Omental fat pad (tissue), 4 donors: Measurements from ENCODE around the gene GAGE12G. TPM values are rescaled to one million over a fixed set of nuclear protein-coding genes. Genes with fewer than 3 reads are reported as not detected.
"Not testable (repeated sequence)": the region's sequence is repeated elsewhere in the genome, so short reads cannot be mapped to it uniquely, and the experiment has no call there.

Experiments used
- ATAC-seq: fragments of 150-250 bp; one replicate; pipeline ENCODE4 v1.9.1; 2016; ENCODE audit warnings: mild to moderate bottlenecking, moderate library complexity; ENCODE audit not compliant: low FRiP score
- DNase-seq: peaks from one replicate; pipeline ENCODE4 v3.0.0-alpha.2; 2019; ENCODE audit warnings: low spot score
- CTCF ChIP-seq, 3 donors: fragments of 450-650 bp; IDR thresholded peaks; one replicate each; pipeline ENCODE4 v1.5.1; 2016 to 2017; ENCODE audit warnings: antibody characterized with exemption in 3 of 3, mild to moderate bottlenecking in 3 of 3, moderate library complexity in 2 of 3
- total RNA-seq, 4 donors: library from RNA; depleted of rRNA; stranded (reverse); fragments of >200 nt; gene quantifications; one replicate each; pipeline ENCODE4 v1.1.0, GENCODE V29; 2016

Gene GAGE12G
- not detected for total RNA-seq

- not testable (repeated sequence) for ATAC-seq
Observed at GRCh38 chrX:49570100-49570499, at the start of gene GAGE12G. GAGE12G (plus strand) TSS chrX:49570400; CDS start chrX:49571555, 1,155 bp downstream.

GRCh38 chrX:49531877-49532276 is 38.3 kb upstream of the GAGE12G start, which contains the start of gene GAGE12C:
GAGE12C (plus strand) TSS chrX:49532177; CDS start chrX:49533332, 1,155 bp downstream.
- not testable (repeated sequence) for DNase-seq, ATAC-seq

More at GRCh38 chrX:49570100-49570499, at the start of gene GAGE12G:
- DNase-seq: not testable (repeated sequence)

DNA sequence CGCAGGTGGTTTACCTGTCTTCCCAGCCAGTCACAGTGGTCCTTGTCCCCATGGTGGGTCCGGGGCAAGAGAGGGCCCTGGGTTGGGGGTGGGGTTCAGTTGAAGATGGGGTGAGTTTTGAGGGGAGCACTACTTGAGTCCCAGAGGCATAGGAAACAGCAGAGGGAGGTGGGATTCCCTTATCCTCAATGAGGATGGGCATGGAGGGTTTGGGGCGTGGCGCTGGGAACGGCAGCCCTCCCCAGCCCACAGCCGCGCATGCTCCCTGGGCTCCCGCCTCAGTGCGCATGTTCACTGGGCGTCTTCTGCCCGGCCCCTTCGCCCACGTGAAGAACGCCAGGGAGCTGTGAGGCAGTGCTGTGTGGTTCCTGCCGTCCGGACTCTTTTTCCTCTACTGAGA is 28.8 kb upstream of the GAGE12G start, which contains the start of gene GAGE12D:
Gene GAGE12D, plus strand, starts transcription at position 301 of the 400 bp plus-strand sequence. CDS start 1,155 bp downstream, outside the sequence.
- DNase-seq, ATAC-seq: not testable (repeated sequence)

- ATAC-seq: not testable (repeated sequence)
Observed at GRCh38 chrX:49550989-49551388, 19.2 kb upstream of the GAGE12G start, which contains the start of gene GAGE12E. GAGE12E (plus strand) TSS chrX:49551289; CDS start chrX:49552444, 1,155 bp downstream.

DNA sequence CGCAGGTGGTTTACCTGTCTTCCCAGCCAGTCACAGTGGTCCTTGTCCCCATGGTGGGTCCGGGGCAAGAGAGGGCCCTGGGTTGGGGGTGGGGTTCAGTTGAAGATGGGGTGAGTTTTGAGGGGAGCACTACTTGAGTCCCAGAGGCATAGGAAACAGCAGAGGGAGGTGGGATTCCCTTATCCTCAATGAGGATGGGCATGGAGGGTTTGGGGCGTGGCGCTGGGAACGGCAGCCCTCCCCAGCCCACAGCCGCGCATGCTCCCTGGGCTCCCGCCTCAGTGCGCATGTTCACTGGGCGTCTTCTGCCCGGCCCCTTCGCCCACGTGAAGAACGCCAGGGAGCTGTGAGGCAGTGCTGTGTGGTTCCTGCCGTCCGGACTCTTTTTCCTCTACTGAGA is 9.7 kb upstream of the GAGE12G start, which contains the start of gene GAGE12F:
Gene GAGE12F, plus strand, starts transcription at position 301 of the 400 bp plus-strand sequence. CDS start 1,155 bp downstream, outside the sequence.
- not testable (repeated sequence) for DNase-seq, ATAC-seq

More at GRCh38 chrX:49550989-49551388, 19.2 kb upstream of the GAGE12G start, which contains the start of gene GAGE12E:
- not testable (repeated sequence) for DNase-seq

GRCh38 chrX:49568728-49569127 is 1.5 kb upstream of the GAGE12G start:
- DNase-seq: peak; percentile 22

GRCh38 chrX:49569152-49569551 is 1.0 kb upstream of the GAGE12G start:
- not testable (repeated sequence) for DNase-seq, ATAC-seq

More at GRCh38 chrX:49568728-49569127, 1.5 kb upstream of the GAGE12G start:
- not testable (repeated sequence) for ATAC-seq

- not testable (repeated sequence) for DNase-seq, ATAC-seq
Observed at GRCh38 chrX:49579649-49580048, 9.4 kb downstream of the GAGE12G start, which contains the start of gene GAGE12H. GAGE12H (plus strand) TSS chrX:49579949; CDS start chrX:49581104, 1,155 bp downstream.

GRCh38 chrX:49589196-49589595 is 19.0 kb downstream of the GAGE12G start, which contains the start of gene GAGE2A:
GAGE2A (plus strand) TSS chrX:49589496; CDS start chrX:49590651, 1,155 bp downstream.
- DNase-seq, ATAC-seq: not testable (repeated sequence)

DNA sequence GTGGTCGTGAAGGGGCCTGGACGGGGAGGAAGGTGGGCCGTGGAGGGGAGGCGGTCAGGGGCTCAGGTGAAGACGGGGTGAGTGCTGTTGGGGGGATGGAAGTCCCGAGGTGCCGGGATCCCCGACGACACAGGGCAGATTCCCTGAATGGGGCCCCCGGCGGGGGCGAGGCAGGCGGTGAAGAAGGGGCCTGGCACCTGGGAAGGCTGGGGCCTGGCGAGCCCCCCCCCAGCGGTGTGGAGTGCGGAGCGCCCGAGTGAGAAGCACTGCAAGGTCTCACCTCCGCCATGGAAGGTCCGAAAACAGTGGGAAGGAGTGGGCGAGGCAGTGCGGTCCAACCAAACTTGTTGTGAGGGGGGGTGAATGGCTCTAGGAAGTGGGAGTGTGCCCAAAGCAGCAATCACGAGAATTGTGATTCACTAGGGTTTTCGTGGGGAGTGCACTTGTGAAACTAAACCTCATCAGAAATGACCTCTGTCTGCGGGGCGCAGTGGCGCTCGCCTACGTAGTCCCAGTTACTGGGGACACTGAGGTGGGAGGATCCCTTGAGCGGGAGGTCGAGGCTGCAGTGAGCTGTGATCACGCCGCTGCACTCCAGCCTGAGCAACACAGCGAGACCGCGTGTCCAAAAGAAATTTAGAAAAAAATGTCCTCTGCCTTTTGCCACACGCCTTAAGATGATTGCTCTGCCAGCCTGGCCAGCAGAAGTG is 19.7 kb downstream of the GAGE12G start:
- DNase-seq, ATAC-seq: not testable (repeated sequence)

DNA sequence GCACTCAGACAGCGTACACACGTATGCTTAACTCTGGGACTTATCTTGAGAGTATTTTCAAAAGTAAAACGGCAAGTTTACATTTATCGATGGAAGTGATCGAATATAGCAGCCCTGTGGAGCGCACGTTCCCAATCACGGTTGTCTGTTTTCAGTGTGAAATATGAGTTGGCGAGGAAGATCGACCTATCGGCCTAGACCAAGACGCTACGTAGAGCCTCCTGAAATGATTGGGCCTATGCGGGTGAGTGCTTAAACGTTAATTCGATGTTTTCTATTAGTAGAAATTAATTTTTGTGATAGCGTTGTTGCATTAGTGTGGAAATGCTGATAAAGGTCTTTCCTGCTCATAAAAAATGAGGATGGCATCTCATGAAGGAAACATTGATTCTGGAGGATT is 20.3 kb downstream of the GAGE12G start:
- DNase-seq: not testable (repeated sequence)

DNA sequence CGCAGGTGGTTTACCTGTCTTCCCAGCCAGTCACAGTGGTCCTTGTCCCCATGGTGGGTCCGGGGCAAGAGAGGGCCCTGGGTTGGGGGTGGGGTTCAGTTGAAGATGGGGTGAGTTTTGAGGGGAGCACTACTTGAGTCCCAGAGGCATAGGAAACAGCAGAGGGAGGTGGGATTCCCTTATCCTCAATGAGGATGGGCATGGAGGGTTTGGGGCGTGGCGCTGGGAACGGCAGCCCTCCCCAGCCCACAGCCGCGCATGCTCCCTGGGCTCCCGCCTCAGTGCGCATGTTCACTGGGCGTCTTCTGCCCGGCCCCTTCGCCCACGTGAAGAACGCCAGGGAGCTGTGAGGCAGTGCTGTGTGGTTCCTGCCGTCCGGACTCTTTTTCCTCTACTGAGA is 28.5 kb downstream of the GAGE12G start, which contains the start of gene GAGE1:
Gene GAGE1, plus strand, starts transcription at position 301 of the 400 bp plus-strand sequence. CDS start 1,155 bp downstream, outside the sequence.
- not testable (repeated sequence) for ATAC-seq, DNase-seq

More for the DNA sequence above, 20.3 kb downstream of the GAGE12G start:
- ATAC-seq: not testable (repeated sequence)

DNA sequence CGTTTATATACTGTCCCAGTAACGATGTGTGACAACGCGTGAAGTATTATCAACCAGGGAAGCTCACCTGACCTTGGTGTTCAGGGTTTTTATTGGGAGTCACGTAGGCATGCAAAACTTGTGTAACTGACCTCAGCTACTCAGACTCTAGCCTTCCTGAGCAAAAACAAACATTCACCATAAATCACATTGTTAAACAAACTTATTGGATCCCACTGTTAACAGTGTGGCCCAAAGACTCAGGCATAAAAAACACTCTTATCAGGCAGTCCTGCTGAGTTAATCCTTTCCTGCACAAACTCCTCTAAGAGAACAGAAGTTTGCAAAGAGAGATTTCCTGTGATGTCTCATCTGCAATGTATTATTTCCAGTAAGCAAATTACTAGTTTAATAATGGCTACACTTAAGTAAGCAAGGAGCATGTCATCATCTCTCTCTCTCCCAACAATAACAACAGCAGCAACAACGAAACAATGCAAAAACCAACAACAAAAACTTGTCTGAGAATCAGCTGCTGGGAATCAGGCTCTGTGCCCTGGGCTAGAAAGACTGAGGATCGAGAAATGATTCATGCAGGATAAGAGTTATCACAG is 40.6 kb downstream of the GAGE12G start:
- no peak for TF ChIP-seq CTCF (IDR thresholded peaks at IDR 0.05)
- ATAC-seq (no peak), DNase-seq (no peak)
